HG03354 (cell line): ENCODE measurements around the gene KATNBL1.
"Not testable (repeated sequence)": the region's sequence is repeated elsewhere in the genome, so short reads cannot be mapped to it uniquely, and the experiment has no call there.

Source experiments
- ATAC-seq: cut with Tn5 transposase; IDR thresholded peaks from one replicate; pipeline ENCODE4 v1.9.1; 2021; ENCODE audit warnings: mild to moderate bottlenecking; ENCODE audit not compliant: unreplicated experiment, poor library complexity, severe bottlenecking

The KATNBL1 gene

GRCh38 chr15:34122771-34123183 is 87.1 kb downstream of the KATNBL1 start:
- ATAC-seq = no peak

- not testable (repeated sequence) for ATAC-seq
Measured at GRCh38 chr15:34121786-34122185, 88.1 kb downstream of the KATNBL1 start.

DNA sequence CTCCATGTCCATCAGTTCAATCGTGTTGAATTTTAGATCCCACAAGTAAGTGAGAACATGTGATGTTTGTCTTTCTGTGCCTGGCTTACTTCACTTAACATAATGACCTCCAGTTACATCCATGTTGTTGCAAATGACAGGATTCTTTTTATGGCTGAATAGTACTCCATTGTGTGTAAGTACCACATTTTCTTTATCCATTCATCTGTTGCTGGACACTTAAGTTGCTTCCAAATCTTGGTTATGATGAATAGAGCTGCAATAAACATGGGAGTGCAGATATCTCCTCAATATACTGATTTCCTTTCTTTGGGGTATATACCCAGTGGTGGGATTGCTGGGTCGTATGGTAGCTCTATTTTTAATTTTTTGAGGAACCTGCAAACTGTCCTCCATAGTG is 89.5 kb downstream of the KATNBL1 start:
- ATAC-seq = not testable (repeated sequence)

DNA sequence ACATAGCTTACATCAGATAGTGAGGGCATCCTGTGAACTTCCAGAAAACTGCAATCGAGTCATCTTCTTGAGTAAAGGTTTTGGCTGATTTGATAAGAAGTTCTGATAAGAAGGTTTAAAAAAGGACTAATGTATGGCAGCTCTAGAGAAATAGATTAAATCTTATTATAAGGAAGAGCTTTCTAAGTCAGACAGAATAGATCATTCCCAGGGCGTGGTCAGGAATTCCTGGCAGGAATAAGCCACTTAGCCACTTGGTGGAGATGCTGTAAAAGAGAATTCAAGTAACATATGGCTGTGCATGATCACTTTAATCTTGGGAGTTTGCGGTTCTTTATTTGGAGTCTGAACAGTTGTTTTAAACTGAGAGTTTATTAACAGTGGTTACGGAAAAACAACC is 90.6 kb downstream of the KATNBL1 start:
- no peak for ATAC-seq

GRCh38 chr15:34116620-34117019 is 93.3 kb downstream of the KATNBL1 start:
- no peak for ATAC-seq

GRCh38 chr15:34114739-34115138 is 95.2 kb downstream of the KATNBL1 start:
- no peak for ATAC-seq

GRCh38 chr15:34114215-34114614 is 95.7 kb downstream of the KATNBL1 start:
- no peak for ATAC-seq

GRCh38 chr15:34111488-34111887 is 98.4 kb downstream of the KATNBL1 start:
- ATAC-seq = no peak

DNA sequence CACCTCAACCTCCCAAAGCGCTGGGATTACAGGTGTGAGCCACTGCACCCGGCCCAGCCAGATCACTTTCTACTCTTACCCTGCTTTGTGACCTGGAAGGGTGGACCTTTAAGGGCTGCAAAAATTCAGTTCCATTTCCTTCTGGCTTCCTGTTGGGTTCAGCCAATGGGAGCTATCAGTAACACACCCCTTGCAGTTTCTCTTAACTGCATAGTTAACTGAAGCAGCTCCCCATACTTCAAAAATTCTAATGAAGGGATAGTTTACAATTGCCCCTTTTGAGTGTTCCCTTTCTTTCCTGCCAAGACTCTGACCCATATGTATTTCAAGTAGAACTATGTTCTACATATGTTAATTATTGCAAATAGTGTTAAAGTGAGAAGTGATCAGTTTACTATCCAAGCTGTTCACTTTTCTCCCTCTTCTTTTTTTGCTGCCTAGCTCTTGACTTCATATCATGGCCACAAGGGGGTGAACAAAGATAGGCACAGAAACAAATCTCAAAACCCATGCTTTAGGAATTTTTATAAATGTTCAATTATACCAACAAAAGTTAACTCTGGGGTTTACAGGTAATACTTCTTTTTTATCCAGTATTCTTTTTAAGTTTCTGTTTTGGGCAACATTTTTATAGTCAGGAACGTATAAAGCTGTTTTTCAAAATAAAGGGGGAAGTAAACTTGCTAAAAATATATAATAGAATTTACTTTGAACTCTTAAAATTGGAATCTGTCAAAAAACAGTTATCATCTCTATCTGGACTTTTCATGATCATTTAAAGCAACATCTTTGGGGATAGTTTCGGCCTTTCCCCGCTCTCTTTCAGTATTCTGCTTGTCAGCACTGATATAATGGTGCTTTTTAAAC is 99.9 kb downstream of the KATNBL1 start:
- no peak for ATAC-seq

- ATAC-seq = no peak
Measured at GRCh38 chr15:34107315-34107714, 102.6 kb downstream of the KATNBL1 start.

DNA sequence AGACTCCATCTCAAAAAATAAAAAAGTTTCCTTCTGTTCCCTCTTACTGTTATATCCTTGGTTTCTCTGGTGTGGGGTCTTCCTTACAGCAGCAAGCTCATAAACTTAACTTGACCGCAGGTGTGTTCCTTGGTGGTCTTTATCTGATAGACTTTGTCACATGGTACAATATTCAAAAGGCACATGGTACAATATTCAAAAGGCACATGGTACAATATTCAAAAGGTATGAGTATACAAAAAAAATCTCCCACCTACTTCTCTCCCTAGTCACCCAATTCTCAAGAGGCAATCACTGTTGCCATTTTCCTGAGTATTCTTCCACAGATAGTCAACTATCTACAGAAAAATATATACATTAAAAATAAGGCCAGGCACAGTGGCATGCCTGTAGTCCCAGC is 103.5 kb downstream of the KATNBL1 start:
- no peak for ATAC-seq

- ATAC-seq = no peak
Measured at GRCh38 chr15:34102175-34102925, 107.5 kb downstream of the KATNBL1 start.

DNA sequence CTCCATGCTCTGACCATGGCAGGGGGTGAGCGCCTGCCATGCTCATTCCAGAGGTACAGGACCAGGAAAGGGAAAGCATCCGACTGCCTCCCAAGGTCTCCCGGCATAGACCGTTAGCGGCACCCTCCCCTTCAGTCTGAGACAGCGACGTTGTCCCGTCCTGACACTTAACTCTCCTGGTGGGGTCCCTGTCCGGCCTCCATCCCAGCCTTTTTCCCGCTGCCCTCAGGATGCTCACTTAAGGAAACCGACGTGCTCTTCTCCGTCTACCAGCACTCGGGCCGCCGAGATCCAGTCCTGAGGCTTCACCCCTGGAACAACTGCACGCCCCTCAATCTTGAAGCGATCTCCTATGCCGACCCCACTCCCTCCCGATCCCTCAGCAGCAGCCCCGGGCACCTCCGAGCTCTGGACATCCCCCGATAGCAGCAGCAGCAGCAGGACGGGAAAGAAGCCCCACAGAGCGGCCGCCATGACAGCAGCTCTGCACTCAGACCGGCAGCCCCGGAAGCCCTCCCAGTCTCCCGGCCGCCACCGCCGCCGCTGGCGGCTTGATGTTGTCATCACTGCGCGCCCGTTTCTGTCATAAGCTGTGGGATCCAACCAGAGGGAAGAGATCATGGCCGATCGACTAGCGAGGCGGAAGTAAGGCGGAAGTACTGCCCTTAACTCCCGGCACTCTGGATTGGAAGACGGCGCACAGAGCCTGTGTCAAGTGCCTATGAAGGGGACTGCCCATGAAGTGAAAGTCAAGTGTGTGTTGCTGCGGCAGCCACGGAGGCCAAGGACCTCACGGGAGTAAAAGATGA is 108.3 kb downstream of the KATNBL1 start, which contains the start of the genes EMC7 and PGBD4:
TSS of gene EMC7 (minus strand) at position 497 of the 809 bp plus-strand sequence. CDS start at position 474, 23 bp downstream.
TSS of gene PGBD4 (plus strand) at position 718 of the 809 bp plus-strand sequence. CDS start 449 bp downstream, outside the sequence.
- ATAC-seq = peak; percentile 97

GRCh38 chr15:34099914-34100313 is 110.0 kb downstream of the KATNBL1 start:
- no peak for ATAC-seq
